IMR-90 (cell line): ENCODE data around the gene PLEKHD1. TPM values are rescaled to one million over a fixed set of nuclear protein-coding genes. Genes with fewer than 3 reads are reported as not detected.

Experiments
- ATAC-seq: fragments of 200-7000 bp; cut with Tn5 transposase; 2 replicates; pipeline ENCODE4 v1.9.1; 2020; ENCODE audit warnings: low read depth, mild to moderate bottlenecking, moderate library complexity
- BruUV-seq: library from RNA; stranded (reverse); fragments of 400-500 nt; replicated peaks from 2 replicates; lab custom pipeline; 2021; lab: Mats Ljungman, UMichigan
- CTCF ChIA-PET: fragments of 300-600 bp; formaldehyde crosslinking; extraction: SDS; loops from one replicate; lab custom pipeline; 2021; ENCODE audit warnings: antibody characterized with exemption; lab: Yijun Ruan, JAX
- POLR2A ChIA-PET: fragments of 300-600 bp; sonication (Branson Sonifier 250); formaldehyde crosslinking; loops from one replicate; lab custom pipeline; 2022; ENCODE audit warnings: antibody characterized with exemption; ENCODE audit not compliant: unreplicated experiment; lab: Charles Lee
- DNase-seq: peaks from one replicate; pipeline ENCODE4 v3.0.0; 2013
- H2AFZ ChIP-seq: replicated peaks from 2 replicates; pipeline ENCODE3; 2013; ENCODE audit warnings: low read length, mild to moderate bottlenecking; ENCODE audit not compliant: poor library complexity
- H2AK5ac ChIP-seq: 2 replicates; pipeline ENCODE4 v1.6.1; 2013; ENCODE audit warnings: low read depth, low read length, inconsistent platforms
- H2AK9ac ChIP-seq: replicated peaks from 2 replicates; pipeline ENCODE3; 2013; ENCODE audit warnings: mild to moderate bottlenecking, low read depth, low read length, moderate library complexity; ENCODE audit not compliant: poor library complexity
- H2BK120ac ChIP-seq: 2 replicates; pipeline ENCODE4 v1.6.1; 2013; ENCODE audit warnings: low read depth, low read length, inconsistent platforms
- H2BK15ac ChIP-seq: 3 replicates; pipeline ENCODE4 v1.6.1; 2013; ENCODE audit warnings: low read depth, low read length, inconsistent platforms
- H2BK20ac ChIP-seq: 2 replicates; pipeline ENCODE4 v1.6.1; 2013; ENCODE audit warnings: low read depth, mild to moderate bottlenecking, inconsistent platforms, low read length, moderate library complexity
- H2BK5ac ChIP-seq: 2 replicates; pipeline ENCODE4 v1.6.1; 2013; ENCODE audit warnings: mild to moderate bottlenecking, low read depth, low read length, inconsistent platforms; ENCODE audit not compliant: poor library complexity, severe bottlenecking
- H3K14ac ChIP-seq: replicated peaks from 2 replicates; pipeline ENCODE4 v1.6.1; 2013; ENCODE audit warnings: low read depth, low read length, inconsistent platforms
- H3K18ac ChIP-seq: 2 replicates; pipeline ENCODE4 v1.6.1; 2013; ENCODE audit warnings: low read depth, low read length, control low read depth
- H3K23ac ChIP-seq: 2 replicates; pipeline ENCODE4 v1.6.1; 2013; ENCODE audit warnings: low read depth, low read length, inconsistent platforms
- H3K27ac ChIP-seq: 2 replicates; pipeline ENCODE4 v1.5.1; 2013; ENCODE audit warnings: mild to moderate bottlenecking, control low read depth, low read length; ENCODE audit not compliant: insufficient read depth
- H3K27me3 ChIP-seq: 2 replicates; pipeline ENCODE4 v1.6.1; 2013; ENCODE audit warnings: low read length; ENCODE audit not compliant: control insufficient read depth, insufficient read depth
- H3K36me3 ChIP-seq: 2 replicates; pipeline ENCODE4 v1.6.1; 2013; ENCODE audit warnings: low read length, mixed read lengths; ENCODE audit not compliant: control insufficient read depth, insufficient read depth
- H3K4ac ChIP-seq: 2 replicates; pipeline ENCODE4 v1.6.1; 2013; ENCODE audit warnings: low read depth, low read length, inconsistent platforms
- H3K4me1 ChIP-seq: 2 replicates; pipeline ENCODE4 v1.6.1; 2013; ENCODE audit warnings: low read length, mixed read lengths; ENCODE audit not compliant: control insufficient read depth, insufficient read depth
- H3K4me2 ChIP-seq: 2 replicates; pipeline ENCODE4 v1.6.1; 2013; ENCODE audit warnings: low read depth, mild to moderate bottlenecking, control low read depth, low read length, moderate library complexity
- H3K4me3 ChIP-seq: 2 replicates; pipeline ENCODE4 v1.5.1; 2013; ENCODE audit warnings: low read depth, mild to moderate bottlenecking, control low read depth, low read length, moderate library complexity; ENCODE audit not compliant: insufficient read depth
- H3K56ac ChIP-seq: 2 replicates; pipeline ENCODE4 v1.6.1; 2013; ENCODE audit warnings: low read length, inconsistent platforms; ENCODE audit not compliant: insufficient read depth; ENCODE audit errors: extremely low read depth
- H3K79me1 ChIP-seq, 2 experiments: 2 replicates each; pipeline ENCODE4 v1.6.1; 2013; ENCODE audit warnings: low read length in 2 of 2, inconsistent platforms in 1 of 2, low read depth in 1 of 2
- H3K9ac ChIP-seq: 2 replicates; pipeline ENCODE4 v1.6.1; 2013; ENCODE audit warnings: low read depth, low read length, control low read depth
- H3K9me1 ChIP-seq: 2 replicates; pipeline ENCODE4 v1.6.1; 2013; ENCODE audit warnings: low read length, inconsistent platforms; ENCODE audit not compliant: insufficient read depth
- H3K9me3 ChIP-seq: 2 replicates; pipeline ENCODE4 v1.6.1; 2013; ENCODE audit warnings: low read length; ENCODE audit not compliant: control insufficient read depth, insufficient read depth
- H4K20me1 ChIP-seq: 2 replicates; pipeline ENCODE4 v1.6.1; 2013; ENCODE audit warnings: low read length, inconsistent platforms; ENCODE audit not compliant: insufficient read depth
- H4K5ac ChIP-seq: 2 replicates; pipeline ENCODE4 v1.6.1; 2013; ENCODE audit warnings: mild to moderate bottlenecking, low read depth, low read length, control low read depth
- H4K8ac ChIP-seq, 2 experiments: 2 replicates each; pipeline ENCODE4 v1.6.1; 2013; ENCODE audit warnings: low read depth in 2 of 2, low read length in 2 of 2, control low read depth in 1 of 2, inconsistent platforms in 1 of 2
- H4K91ac ChIP-seq: 2 replicates; pipeline ENCODE4 v1.6.1; 2013; ENCODE audit warnings: low read depth, low read length, inconsistent platforms; ENCODE audit not compliant: insufficient read depth
- CHD1 ChIP-seq: IDR thresholded peaks from 2 replicates; pipeline ENCODE4 v1.6.1; 2012; ENCODE audit warnings: low read depth, low read length, improper control_type of control experiment
- MAFK ChIP-seq: IDR thresholded peaks from 2 replicates; pipeline ENCODE4 v1.6.1; 2012; ENCODE audit warnings: low read depth, low read length, improper control_type of control experiment
- MAZ ChIP-seq: IDR thresholded peaks from 2 replicates; pipeline ENCODE4 v1.6.1; 2012; ENCODE audit warnings: low read depth, mild to moderate bottlenecking, low read length, improper control_type of control experiment, moderate library complexity, borderline replicate concordance
- MXI1 ChIP-seq: IDR thresholded peaks from 2 replicates; pipeline ENCODE4 v1.6.1; 2012; ENCODE audit warnings: low read depth, mild to moderate bottlenecking, low read length, moderate library complexity, borderline replicate concordance
- POLR2A ChIP-seq: IDR thresholded peaks from 2 replicates; pipeline ENCODE4 v1.6.1; 2012; ENCODE audit warnings: mild to moderate bottlenecking, low read depth, low read length
- RCOR1 ChIP-seq: IDR thresholded peaks from 2 replicates; pipeline ENCODE4 v1.6.1; 2012; ENCODE audit warnings: mild to moderate bottlenecking, low read length, improper control_type of control experiment; ENCODE audit not compliant: insufficient replicate concordance
- WGBS, 2 experiments: methylation state at CpG; one replicate each; pipeline versions ENCODE4 v1.1.5 to v1.1.7; 2013; ENCODE audit warnings: missing lambda C conversion rate in 2 of 2; ENCODE audit not compliant: insufficient read length in 1 of 2; ENCODE audit errors: extremely low coverage in 2 of 2; 5-methylcytosine and 5-hydroxymethylcytosine counted together
- dilution Hi-C: fragments of 300-500 bp; cut with HindIII; formaldehyde crosslinking; loops from one replicate; pipeline ENCODE4 v1.14.3; 2018; ENCODE audit warnings: low sequenced_read_pairs; ENCODE audit not compliant: unreplicated experiment
- in situ Hi-C: fragments of 300-500 bp; cut with MboI; formaldehyde crosslinking; loops from 3 replicates; pipeline ENCODE4 v1.14.3; 2019; ENCODE audit warnings: low sequenced_read_pairs, inconsistent platforms, mixed read lengths
- intact Hi-C: fragments of 100-400 bp; cut with micrococcal nuclease; formaldehyde crosslinking; loops from 2 replicates; pipeline ENCODE4 v1.10.0; 2022
- polyA plus RNA-seq, 3 experiments: library from polyadenylated mRNA; depleted of rRNA; stranded (reverse); fragments of >200 nt; gene quantifications; 2 replicates each; pipeline ENCODE4 v1.2.3, GENCODE V29; 2012; ENCODE audit warnings: low replicate concordance in 1 of 3
- total RNA-seq: library from RNA; depleted of rRNA; stranded (reverse); fragments of >200 nt; gene quantifications from 2 replicates; pipeline ENCODE4 v1.2.3, GENCODE V29; 2012

Gene PLEKHD1
- total and polyA plus RNA-seq, 2 of the 4 experiments (the other 2 are of a cell fraction) = under 0.01 TPM; not detected in 1

- no peak overlapping the region for H2AK5ac ChIP-seq
- no peak overlapping the region for H2BK20ac ChIP-seq
- WGBS, 2 experiments = no CpG with 5 or more reads among the region's 4 CpGs
- H3K27me3 ChIP-seq = peaks cover 58% of the 10 kb centered on the region
- H2BK15ac ChIP-seq = no peak overlapping the region
- ChIA-PET POLR2A (no interaction called here), CTCF (no interaction called here)
- H2AK9ac ChIP-seq = no peak overlapping the region
- no peak overlapping the region for H2BK120ac ChIP-seq
- no peak overlapping the region for H4K91ac ChIP-seq
- ATAC-seq = no peak
- in situ Hi-C loops (no loop called here), dilution Hi-C loops (no loop called here), intact Hi-C loops (no loop called here)
- no peaks in the 10 kb centered on the region for H3K9me3 ChIP-seq
- H3K36me3 ChIP-seq = no peaks in the 10 kb centered on the region
- no peaks in the 10 kb centered on the region for H4K20me1 ChIP-seq
- H3K56ac ChIP-seq = no peak overlapping the region
- no peak overlapping the region for H4K8ac ChIP-seq
- H3K23ac ChIP-seq = no peak overlapping the region
- no peak overlapping the region for H4K5ac ChIP-seq
- no peak overlapping the region for H2BK5ac ChIP-seq
- no peak overlapping the region for H3K4me3 ChIP-seq
- no peak overlapping the region for H3K4me2 ChIP-seq
- H3K79me1 ChIP-seq = no peaks in the 10 kb centered on the region
- H3K4ac ChIP-seq = no peak overlapping the region
- no TSS peak for BruUV-seq
- H3K27ac ChIP-seq = no peak overlapping the region
- H3K4me1 ChIP-seq = no peaks in the 10 kb centered on the region
- H2AFZ ChIP-seq = no peak overlapping the region
- H3K9ac ChIP-seq = no peak overlapping the region
- H3K14ac ChIP-seq = no peak overlapping the region
- no peaks in the 10 kb centered on the region for H3K9me1 ChIP-seq
- no peak overlapping the region for H3K18ac ChIP-seq
- DNase-seq = no peak
- TF ChIP-seq MAZ (no peak), POLR2A (no peak), RCOR1 (no peak), CHD1 (no peak), MAFK (no peak), MXI1 (no peak)
Measured at GRCh38 chr14:69493038-69493437, 8.5 kb downstream of the PLEKHD1 start.
